Suppressor macrophage treated with lipopolysaccharide for 4 hours (primary cell): ENCODE data around the gene SYT14.

Experiments used
- DNase-seq: peaks from one replicate; pipeline ENCODE4 v3.0.0-alpha.2; 2020

The SYT14 gene

GRCh38 chr1:210214573-210215409 lies 276.8 kb downstream of the SYT14 start:
- no peak for DNase-seq

DNA sequence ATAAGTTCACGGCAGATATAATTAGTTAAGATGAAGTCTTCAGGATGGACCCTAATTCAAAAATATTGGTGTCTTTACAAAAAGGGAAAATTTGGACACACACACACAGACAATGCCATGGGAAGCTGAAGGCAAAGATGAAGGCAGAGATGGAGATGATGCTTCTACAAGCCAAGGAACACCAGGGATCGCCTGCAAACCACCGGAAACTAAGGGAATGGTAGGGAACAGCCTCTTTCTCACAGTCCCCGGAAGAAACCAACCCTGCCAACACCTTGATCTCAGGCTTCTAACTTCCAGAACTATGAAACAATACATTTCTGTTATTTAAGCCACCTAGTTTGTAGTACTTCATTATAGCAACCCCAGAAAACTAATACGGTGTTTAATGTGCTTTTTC lies 279.5 kb downstream of the SYT14 start:
- no peak for DNase-seq

- DNase-seq = no peak
Observed at GRCh38 chr1:210218047-210218446, 280.0 kb downstream of the SYT14 start.
